Activated T-cell treated with anti-CD3 and anti-CD28 coated beads, Interleukin-2, amount 50 U/mL, for 24 hours (primary cell): ENCODE measurements around the gene SRSF2.
"Not testable (repeated sequence)": the region's sequence is repeated elsewhere in the genome, so short reads cannot be mapped to it uniquely, and the experiment has no call there.

ENCODE experiments used
- DNase-seq: peaks from one replicate; pipeline ENCODE4 v3.0.0-alpha.2; 2020
- H3K27ac Mint-ChIP-seq: 2 replicates; pipeline ENCODE4 v1.8.0; 2020; ENCODE audit warnings: mild to moderate bottlenecking, mixed read lengths
- H3K27me3 Mint-ChIP-seq: 2 replicates; pipeline ENCODE4 v1.8.0; 2020; ENCODE audit warnings: mixed read lengths
- H3K36me3 Mint-ChIP-seq: 2 replicates; pipeline ENCODE4 v1.8.0; 2020; ENCODE audit warnings: low read depth, mixed read lengths
- H3K4me1 Mint-ChIP-seq: 2 replicates; pipeline ENCODE4 v1.8.0; 2020; ENCODE audit warnings: low read depth, mixed read lengths
- H3K4me3 Mint-ChIP-seq: 2 replicates; pipeline ENCODE4 v1.8.0; 2020; ENCODE audit warnings: mild to moderate bottlenecking, moderate library complexity, mixed read lengths
- H3K9me3 Mint-ChIP-seq: 2 replicates; pipeline ENCODE4 v1.8.0; 2020; ENCODE audit warnings: mixed read lengths

SRSF2 gene

GRCh38 chr17:76747716-76748363 is 10.7 kb upstream of the SRSF2 start:
- Mint-ChIP-seq H3K36me3 (peaks cover 56% of the 10 kb centered on the region), H3K9me3 (no peaks in the 10 kb centered on the region), H3K27ac (no peak overlapping the region), H3K27me3 (no peaks in the 10 kb centered on the region), H3K4me3 (no peak overlapping the region), H3K4me1 (peaks cover 40% of the 10 kb centered on the region)
- DNase-seq, result no peak

- not testable (repeated sequence) for H3K27me3 Mint-ChIP-seq, H3K9me3 Mint-ChIP-seq, DNase-seq, H3K4me3 Mint-ChIP-seq, H3K27ac Mint-ChIP-seq
- H3K36me3 Mint-ChIP-seq, result peaks cover 69% of the 10 kb centered on the region
- peaks cover 33% of the 10 kb centered on the region for H3K4me1 Mint-ChIP-seq
Observed at GRCh38 chr17:76745785-76746184, 8.7 kb upstream of the SRSF2 start.

GRCh38 chr17:76744747-76745146 is 7.6 kb upstream of the SRSF2 start:
- H3K27ac Mint-ChIP-seq, result no peak overlapping the region
- peaks cover 68% of the 10 kb centered on the region for H3K36me3 Mint-ChIP-seq
- no peaks in the 10 kb centered on the region for H3K27me3 Mint-ChIP-seq
- no peak overlapping the region for H3K4me3 Mint-ChIP-seq
- peaks cover 39% of the 10 kb centered on the region for H3K4me1 Mint-ChIP-seq
- DNase-seq, result no peak
- no peaks in the 10 kb centered on the region for H3K9me3 Mint-ChIP-seq

DNA sequence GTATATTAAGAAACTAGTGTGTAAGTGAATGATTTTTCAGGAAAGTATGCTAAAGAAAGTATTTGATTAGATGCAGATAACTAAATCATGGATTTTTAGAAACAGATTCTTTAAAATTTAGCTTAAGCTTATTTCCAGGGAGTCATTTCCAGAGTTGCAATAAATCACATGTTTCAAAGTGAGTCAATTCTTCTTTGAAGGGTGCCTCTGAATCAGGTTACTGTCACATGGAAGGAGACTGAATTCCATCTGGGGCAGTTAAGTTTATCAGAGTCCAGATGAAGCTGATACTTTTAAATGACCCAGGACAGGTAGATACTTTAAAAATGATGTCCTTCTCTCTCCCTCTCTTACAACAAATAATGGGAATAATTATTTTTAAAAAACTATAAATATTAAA is 5.8 kb upstream of the SRSF2 start:
- peaks cover 54% of the 10 kb centered on the region for H3K4me1 Mint-ChIP-seq
- H3K4me3 Mint-ChIP-seq, result no peak overlapping the region
- peaks cover 66% of the 10 kb centered on the region for H3K36me3 Mint-ChIP-seq
- no peaks in the 10 kb centered on the region for H3K9me3 Mint-ChIP-seq
- peak overlapping the region; percentile 52 for H3K27ac Mint-ChIP-seq
- no peaks in the 10 kb centered on the region for H3K27me3 Mint-ChIP-seq
- no peak for DNase-seq

GRCh38 chr17:76740329-76741118 is 3.4 kb upstream of the SRSF2 start:
- Mint-ChIP-seq H3K4me1 (peaks cover 44% of the 10 kb centered on the region), H3K36me3 (peaks cover 66% of the 10 kb centered on the region), H3K4me3 (no peak overlapping the region), H3K27me3 (no peaks in the 10 kb centered on the region), H3K27ac (no peak overlapping the region), H3K9me3 (no peaks in the 10 kb centered on the region)
- no peak for DNase-seq

DNA sequence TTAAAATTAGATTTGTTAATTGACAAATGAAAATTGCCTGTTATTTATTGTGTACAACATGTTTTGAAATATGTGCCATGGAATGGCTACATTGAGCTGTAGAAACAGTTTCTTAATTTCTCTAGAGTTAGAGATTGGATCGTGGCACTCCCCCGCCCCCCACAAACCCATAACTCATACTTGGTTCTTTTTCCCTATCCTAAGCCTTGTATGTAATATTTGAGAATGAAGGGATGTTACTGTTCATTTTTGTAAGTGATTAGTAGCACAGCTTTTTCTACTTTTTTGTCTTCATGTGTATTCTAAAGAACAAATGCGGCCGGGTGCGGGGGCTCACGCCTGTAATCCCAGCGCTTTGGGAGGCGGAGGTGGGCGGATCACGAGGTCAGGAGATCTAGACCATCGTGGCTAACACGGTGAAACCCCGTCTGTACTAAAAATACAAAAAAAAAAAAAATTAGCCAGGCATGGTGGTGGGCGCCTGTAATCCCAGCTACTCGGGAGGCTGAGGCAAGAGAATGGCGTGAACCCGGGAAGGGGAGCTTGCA is 2.5 kb upstream of the SRSF2 start:
- H3K27me3 Mint-ChIP-seq, H3K9me3 Mint-ChIP-seq, DNase-seq, H3K4me3 Mint-ChIP-seq, H3K27ac Mint-ChIP-seq: not testable (repeated sequence)
- peaks cover 35% of the 10 kb centered on the region for H3K4me1 Mint-ChIP-seq
- H3K36me3 Mint-ChIP-seq, result peaks cover 66% of the 10 kb centered on the region

- Mint-ChIP-seq H3K9me3 (no peaks in the 10 kb centered on the region), H3K4me1 (peaks cover 40% of the 10 kb centered on the region), H3K27ac (peak overlapping the region; percentile 100), H3K36me3 (peaks cover 68% of the 10 kb centered on the region), H3K27me3 (no peaks in the 10 kb centered on the region), H3K4me3 (peak overlapping the region; percentile 99)
- no peak for DNase-seq
Observed at GRCh38 chr17:76738468-76738850, 1.3 kb upstream of the SRSF2 start.

- H3K27ac Mint-ChIP-seq, result peak within 1 kb of the TSS; percentile 100
- H3K36me3 Mint-ChIP-seq, result peaks cover 70% of the 10 kb centered on the region
- peak; percentile 96 for DNase-seq
- no peaks in the 10 kb centered on the region for H3K9me3 Mint-ChIP-seq
- peak within 1 kb of the TSS; percentile 99 for H3K4me3 Mint-ChIP-seq
- H3K4me1 Mint-ChIP-seq, result peaks cover 42% of the 10 kb centered on the region
- no peaks in the 10 kb centered on the region for H3K27me3 Mint-ChIP-seq
Observed at GRCh38 chr17:76737676-76738467, 741 bp upstream of the SRSF2 start, which contains the start of gene MFSD11. TSS of gene MFSD11 (plus strand) at chr17:76738119. CDS start at chr17:76738353, 234 bp downstream.

GRCh38 chr17:76736349-76737081 is 616 bp downstream of the SRSF2 start:
- Mint-ChIP-seq H3K4me3 (peak overlapping the region; percentile 99), H3K36me3 (peaks cover 71% of the 10 kb centered on the region), H3K27ac (peak overlapping the region; percentile 100), H3K4me1 (peaks cover 49% of the 10 kb centered on the region), H3K9me3 (no peaks in the 10 kb centered on the region), H3K27me3 (no peaks in the 10 kb centered on the region)
- peak; percentile 80 for DNase-seq

GRCh38 chr17:76735586-76736348 is 1.4 kb downstream of the SRSF2 start:
- Mint-ChIP-seq H3K27ac (peak overlapping the region; percentile 99), H3K4me1 (peaks cover 52% of the 10 kb centered on the region), H3K36me3 (peaks cover 72% of the 10 kb centered on the region), H3K9me3 (no peaks in the 10 kb centered on the region), H3K4me3 (peak overlapping the region; percentile 99), H3K27me3 (no peaks in the 10 kb centered on the region)
- DNase-seq, result no peak

DNA sequence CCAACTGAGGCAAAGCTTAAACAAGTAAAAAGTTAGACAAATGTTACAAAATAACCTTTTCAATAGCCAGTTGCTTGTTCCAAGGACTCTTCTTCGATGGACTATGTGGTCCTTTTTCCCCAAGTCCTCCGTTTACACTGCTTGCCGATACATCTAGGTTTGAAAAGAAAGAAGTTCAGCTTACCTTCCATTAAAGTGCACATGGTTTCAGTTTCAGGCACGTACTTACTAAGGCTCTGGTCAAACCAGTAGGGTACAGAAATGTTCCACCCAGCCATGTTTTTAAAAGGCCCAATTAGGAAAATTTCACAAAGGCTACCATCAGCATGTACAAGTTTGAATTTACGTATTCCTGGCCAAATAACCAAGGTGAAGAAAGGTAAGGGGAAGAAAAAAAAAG is 2.1 kb downstream of the SRSF2 start:
- Mint-ChIP-seq H3K4me1 (peaks cover 52% of the 10 kb centered on the region), H3K4me3 (peak overlapping the region; percentile 99), H3K27ac (peak overlapping the region; percentile 99), H3K9me3 (no peaks in the 10 kb centered on the region), H3K36me3 (peaks cover 77% of the 10 kb centered on the region), H3K27me3 (no peaks in the 10 kb centered on the region)
- DNase-seq, result no peak

DNA sequence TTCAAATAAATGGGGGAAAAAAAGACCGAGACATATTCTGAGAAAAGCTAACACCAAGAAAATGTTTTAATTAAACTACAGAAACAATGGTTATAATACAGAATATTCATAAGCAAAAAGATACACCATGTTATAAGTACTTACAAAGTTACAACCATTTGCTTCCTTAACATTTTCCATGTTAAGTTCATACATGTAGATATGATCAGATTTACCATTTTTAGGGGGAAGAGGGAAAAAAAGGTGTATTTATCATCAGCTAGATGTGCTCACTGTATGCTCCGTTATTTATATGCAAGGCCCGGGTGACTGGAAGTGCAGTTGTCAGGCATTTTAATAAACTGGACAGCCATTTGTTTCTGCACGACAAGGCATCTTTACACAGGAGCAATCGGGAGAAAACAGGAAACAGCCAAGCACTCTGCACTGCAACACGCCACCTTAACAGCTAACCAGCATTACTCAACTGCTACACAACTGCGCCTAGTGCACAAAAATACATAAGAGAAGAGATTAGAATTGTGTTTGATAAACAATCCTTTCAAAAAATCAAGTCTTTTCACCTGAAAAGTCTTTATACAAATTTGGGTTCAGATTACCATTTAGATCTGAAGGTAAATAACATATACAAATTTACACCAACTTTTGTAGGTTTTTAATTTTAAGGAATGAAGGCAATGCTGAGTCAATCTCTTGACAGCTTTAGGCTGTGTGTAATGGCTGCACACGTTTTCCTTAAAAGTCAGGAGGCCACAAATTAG is 2.9 kb downstream of the SRSF2 start:
- Mint-ChIP-seq H3K9me3 (no peaks in the 10 kb centered on the region), H3K4me3 (peak overlapping the region; percentile 99), H3K36me3 (peaks cover 85% of the 10 kb centered on the region), H3K4me1 (peaks cover 56% of the 10 kb centered on the region), H3K27ac (peak overlapping the region; percentile 99), H3K27me3 (no peaks in the 10 kb centered on the region)
- no peak for DNase-seq

DNA sequence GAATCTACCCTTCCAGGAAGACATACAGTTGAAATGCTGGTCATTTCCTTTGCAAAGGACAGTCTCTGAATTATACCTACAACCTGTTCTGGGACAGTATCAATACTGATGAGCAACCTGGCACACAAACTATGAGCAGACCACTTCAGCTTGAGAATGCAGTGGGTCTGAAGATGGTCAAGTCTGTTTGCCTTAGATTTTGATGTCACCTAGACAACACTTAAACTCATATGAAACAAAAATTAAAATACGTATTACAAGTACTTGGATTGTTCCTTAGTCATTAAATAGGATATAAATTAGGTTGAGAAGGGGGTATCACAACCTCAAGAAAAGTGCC is 3.5 kb downstream of the SRSF2 start:
- H3K4me3 Mint-ChIP-seq, result peak overlapping the region; percentile 99
- H3K36me3 Mint-ChIP-seq, result peaks cover 91% of the 10 kb centered on the region
- H3K27me3 Mint-ChIP-seq, result no peaks in the 10 kb centered on the region
- peaks cover 55% of the 10 kb centered on the region for H3K4me1 Mint-ChIP-seq
- DNase-seq, result no peak
- peak overlapping the region; percentile 99 for H3K27ac Mint-ChIP-seq
- H3K9me3 Mint-ChIP-seq, result no peaks in the 10 kb centered on the region
